Measurements from ENCODE around the gene MC1R.
A peak's percentile ranks its signal among the peaks of the same experiment; 100 is the strongest.
"Not testable (repeated sequence)": the region's sequence is repeated elsewhere in the genome, so short reads cannot be mapped to it uniquely, and the experiment has no call there.

MC1R gene

DNA sequence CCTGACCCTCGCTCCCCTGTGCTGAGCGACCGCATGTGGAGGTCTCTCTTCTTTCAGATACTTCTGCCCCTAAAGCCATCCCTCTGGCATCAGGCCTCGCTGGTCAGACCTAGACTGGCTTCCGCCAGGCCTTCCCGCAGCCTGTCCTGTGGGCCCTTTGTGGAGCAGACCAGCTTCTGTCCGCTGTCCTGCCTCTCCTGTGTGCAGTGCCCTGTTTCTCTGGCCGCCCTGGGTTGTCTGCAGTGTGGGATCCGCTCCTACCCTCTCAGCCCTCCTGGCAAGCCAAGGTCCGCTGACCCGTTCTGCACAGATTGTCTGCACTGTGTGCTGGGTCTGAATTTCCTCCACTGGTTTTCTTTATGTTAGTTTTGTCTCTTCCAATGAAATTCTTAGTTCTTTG is 21.5 kb upstream of the MC1R start:
- DNase-seq: no peak

DNA sequence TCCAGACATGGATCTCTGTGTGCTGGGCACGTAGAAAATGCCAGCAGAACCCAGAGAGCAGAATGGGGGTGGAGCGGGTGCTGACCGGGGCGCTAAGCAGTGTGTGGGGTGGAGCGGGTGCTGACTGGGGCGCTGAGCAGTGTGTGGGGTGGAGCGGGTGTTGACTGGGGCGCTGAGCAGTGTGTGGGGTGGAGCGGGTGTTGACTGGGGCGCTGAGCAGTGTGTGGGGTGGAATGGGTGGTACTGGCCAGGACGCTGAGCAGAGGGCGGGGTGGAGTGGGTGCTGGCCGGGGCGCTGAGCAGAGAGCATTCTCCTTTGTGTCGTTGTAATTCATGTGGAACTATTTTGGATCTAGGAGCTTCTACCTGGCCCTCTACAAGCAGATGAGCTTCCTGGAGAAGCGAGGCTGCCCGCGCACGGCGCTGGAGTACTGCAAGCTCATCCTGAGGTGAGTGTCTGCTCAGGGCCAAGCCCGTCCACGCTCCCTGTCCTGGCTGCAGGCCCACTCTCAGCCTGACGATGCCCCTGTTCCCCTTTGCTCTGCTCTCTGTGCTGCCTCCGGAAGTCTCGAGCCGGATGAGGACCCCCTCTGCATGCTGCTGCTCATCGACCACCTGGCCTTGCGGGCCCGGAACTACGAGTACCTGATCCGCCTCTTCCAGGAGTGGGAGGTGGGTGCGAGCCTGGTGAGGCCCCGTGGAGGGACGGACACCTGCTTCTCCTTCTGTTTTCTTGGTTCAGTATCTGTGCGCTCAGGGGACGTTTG is 20.3 kb upstream of the MC1R start:
- no peak for DNase-seq

DNA sequence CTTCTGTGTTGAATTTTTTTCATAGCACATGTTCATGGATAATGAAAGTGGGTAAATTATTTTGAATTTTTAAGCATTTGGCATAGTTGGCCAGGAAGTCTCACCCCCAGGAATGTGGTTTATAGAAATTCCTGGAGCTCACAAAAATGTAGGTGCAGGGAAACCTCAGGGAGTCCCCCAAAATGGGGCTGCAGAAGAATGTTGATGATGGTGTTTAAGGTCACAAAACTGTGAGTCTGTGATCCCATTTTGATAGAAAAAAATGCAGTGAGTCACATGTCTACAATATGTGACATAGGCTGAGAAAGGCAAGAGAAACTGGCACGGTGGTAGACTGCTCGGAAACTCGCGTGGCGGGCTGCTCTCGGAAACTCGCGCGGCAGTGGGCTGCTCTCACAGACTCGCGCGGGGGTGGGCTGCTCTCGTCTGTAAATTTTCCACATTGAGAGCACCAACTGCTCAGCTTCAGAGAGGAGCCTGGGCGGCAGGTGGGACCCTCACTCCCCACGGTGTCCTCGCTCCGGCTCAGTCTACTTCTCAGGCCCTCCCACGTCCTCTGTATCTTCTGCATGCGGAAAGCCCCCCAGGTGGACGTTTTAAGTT is 18.7 kb upstream of the MC1R start:
- DNase-seq: no peak

DNA sequence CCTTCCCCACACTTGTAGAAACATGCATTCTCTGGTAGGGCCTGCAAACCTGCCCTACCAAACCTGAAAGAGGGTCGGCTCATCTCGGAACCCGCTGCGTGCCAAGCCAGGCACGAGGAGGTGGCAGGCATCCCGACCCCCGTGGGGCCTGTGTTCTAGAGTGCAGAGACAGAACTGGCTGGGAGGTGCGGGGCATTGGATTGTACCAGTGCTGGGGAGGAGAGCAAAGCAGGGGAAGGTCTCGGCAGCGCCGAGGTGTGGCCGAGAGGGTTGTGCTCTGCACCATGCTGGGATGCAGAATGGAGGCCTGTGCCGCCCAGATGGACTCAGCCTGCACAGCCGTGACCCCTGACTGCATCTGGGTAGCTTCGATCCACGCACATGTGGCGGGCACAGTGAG is 17.8 kb upstream of the MC1R start:
- no peak for DNase-seq

DNA sequence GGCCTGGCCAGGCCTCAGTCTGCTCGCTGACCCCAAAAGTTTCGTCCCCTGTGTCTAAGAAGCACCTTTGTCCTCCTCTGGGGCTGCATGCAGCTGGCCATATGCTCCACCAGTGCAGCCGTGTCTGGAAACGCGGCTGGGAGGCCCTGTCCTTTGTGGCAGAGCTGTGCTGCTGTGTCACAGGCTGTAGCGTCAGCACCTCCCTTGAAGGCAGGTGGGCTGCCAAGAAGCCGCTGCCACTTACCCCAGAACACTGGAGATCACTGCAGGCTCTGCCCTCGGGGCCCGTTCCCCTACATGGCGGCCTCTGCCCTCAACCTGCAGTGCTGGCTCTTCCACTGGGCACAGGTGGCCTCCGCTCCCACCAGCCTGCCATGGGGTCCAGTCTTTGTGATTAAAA is 15.7 kb upstream of the MC1R start:
- DNase-seq: no peak

DNA sequence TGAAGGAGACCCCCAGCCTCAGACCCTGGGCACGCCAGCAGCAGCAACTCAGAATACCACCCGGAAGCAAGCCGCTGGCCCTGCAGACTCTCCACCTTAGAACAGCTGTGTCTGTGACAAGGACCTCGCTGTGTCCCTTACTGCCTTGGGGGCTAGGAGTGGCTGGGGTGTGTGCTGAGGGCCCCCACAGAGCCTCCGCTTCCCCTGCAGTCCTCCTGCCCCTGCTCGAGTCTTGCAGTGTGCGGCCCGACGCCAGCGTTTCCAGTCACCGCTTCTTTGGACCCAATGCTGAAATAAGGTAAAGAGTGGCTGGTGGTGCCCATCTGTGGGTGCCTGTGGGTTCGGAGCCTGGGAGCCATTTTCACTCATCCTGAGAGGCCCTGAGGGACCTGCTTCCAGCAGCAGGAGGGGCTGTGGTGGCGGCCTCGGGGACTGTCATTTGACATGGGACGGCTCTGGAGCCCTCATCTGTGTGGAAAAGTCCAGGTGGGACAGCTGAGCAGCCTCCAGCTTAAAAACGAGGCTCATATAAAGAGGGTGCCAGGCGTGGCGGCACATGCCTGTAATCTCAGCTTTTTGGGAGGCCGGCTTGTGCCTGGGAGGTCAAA is 14.7 kb upstream of the MC1R start:
- DNase-seq: no peak

DNA sequence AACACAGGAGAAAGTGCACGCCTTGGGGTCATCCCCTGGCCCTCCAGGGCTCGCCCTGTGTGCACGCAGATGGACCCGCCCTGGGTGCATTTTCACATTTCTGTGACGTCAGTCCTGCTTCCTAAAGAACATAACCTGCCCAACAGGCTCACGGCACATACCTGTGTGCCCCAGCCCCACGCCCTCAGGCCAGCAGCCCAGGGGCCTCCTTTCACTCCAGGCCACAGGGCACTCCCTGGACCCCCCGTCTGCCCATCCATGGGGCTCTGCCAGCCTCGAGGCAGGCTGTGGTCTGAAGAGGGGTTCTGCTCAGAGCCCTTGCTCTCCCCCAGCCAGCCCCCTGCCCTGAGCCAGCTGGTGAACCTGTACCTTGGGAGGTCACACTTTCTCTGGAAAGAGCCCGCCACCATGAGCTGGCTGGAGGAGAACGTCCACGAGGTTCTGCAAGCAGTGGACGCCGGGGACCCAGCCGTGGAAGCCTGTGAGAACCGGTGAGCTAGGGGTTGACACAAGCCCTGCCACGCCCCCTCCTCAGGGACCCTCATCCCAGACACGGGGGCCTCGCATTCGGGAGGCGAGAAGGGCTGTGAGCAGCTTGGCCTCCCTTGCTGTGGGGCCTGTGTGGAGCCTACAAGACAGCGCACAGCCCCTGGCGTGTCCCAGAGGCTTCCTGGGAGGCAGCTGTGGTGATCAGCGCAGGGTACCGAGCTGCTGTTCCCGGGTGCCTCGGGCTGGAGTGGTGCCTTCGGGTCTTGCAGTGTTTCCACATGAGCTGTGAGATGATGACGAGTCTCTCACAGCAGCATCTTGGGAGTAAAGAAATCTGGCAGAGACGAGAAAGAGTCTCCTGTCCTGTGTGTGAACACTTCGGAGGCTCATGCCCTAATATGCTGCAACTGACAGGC is 13.8 kb upstream of the MC1R start:
- DNase-seq: no peak

DNA sequence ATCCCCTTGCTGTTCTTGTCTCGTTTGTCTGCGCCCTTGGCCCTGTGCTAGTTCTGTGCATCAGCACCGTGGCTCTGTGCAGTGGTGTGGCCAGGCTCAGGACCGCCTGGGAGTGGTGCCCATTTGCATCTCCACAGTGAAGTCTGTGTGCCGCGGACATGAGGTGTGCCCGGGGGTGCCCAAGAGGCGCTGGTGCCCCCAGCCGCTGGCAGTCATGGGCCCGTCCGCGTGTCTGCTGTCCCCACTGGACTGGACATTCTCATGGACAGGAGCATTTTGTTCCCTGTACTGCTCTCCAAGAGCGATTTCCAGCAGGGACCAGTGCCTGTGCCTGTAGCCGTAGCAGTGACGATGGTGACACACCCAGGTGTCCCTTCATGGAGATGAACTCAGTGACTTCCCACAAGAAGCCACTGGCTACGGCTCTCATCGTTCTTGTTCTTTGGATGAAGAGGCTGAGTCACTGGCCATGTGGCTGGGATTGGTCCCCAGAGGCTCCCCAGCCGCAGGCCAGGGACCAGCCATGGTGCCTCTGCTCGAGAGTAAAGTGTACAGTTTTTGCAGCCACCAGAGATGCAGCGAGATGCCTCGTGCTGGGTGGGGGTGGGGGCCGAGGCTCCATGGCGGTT is 13.0 kb upstream of the MC1R start:
- DNase-seq: no peak

DNA sequence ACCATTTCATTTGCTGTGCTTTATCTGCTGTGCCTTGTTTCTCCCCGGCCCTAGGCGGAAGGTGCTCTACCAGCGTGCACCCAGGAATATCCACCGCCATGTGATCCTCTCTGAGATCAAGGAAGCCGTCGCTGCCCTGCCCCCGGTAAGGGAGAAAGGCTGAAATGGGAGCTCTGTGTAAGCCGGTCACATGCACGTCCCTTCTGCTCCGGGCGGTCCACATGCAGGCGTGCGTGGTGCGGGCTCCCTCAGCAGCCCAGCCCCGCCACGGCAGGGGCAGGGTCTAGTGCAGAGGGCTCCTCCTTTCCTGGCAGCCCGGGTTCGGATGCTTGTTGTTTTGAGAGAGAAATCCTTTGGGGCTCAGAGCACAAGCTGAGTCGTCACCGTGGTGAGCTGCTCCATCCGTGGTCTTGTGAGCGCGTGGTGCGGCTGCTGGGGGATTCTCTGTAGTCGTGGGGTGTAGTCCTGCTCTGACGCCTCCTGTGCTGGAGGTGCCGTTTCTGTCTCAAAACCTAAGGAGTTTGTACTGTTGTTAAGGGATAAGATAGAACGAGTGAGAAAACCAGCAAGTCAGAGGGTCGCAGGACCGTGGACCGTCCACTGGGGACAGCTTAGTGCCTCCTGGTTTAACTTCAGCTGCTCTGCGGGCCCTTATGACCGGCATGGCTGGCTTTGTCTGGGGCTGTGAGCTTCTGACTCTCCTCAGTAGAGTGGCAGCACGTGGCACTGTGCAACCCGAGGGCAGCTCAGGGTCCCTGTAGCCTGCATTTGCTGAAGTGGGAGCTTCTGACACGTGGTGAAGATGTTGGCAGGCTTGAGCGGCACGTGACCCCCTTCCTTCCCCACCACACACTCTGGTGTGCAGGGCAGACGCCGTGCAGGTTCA is 12.3 kb upstream of the MC1R start:
- no peak for DNase-seq

DNA sequence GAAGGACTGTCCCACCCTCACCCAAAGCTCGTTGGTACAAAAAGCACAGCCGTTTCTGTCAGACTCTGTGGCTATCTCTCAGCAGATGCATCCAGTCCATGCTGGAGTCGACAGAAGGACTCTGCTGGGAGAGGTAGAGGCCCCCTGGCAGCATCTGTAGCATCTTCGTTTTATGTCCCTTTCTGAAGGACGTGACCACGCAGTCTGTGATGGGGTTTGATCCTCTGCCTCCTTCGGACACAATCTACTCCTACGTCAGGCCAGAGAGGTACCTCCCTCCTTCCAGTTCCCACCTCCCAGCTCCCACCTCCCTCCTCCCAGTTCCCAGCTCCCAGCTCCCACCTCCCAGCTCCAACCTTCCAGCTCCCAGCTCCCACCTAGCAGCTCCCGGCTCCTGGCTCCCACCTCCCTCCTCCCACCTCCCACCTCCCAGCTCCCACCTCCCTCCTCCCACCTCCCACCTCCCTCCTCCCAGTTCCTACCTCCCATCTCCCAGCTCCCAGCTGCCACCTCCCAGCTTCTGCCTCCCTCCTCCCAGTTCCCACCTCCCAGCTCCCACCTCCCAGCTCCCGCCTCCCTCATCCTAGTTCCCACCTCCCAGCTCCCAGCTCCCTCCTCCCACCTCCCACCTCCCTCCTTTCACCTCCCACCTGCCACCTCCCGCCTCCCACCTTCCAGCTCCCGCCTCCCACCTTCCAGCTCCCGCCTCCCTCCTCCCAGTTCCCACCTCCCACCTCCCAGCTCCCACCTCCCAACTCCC is 11.4 kb upstream of the MC1R start:
- DNase-seq: no peak

DNA sequence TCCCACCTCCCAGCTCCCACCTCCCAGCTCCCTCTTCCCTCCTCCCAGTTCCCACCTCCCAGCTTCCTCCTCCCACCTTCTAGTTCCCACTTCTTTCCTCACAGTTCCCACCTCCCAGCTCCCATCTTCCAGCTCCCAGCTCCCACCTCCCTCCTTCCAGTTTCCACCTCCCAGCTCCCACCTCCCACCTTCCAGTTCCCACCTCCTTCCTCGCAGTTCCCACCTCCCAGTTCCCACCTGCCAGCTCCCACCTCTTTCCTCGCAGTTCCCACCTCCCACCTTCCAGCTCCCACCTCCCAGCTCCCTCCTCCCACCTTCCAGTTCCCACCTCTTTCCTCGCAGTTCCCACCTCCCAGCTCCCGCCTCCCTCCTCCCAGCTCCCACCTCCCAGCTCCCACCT is 10.4 kb upstream of the MC1R start:
- no peak for DNase-seq

DNA sequence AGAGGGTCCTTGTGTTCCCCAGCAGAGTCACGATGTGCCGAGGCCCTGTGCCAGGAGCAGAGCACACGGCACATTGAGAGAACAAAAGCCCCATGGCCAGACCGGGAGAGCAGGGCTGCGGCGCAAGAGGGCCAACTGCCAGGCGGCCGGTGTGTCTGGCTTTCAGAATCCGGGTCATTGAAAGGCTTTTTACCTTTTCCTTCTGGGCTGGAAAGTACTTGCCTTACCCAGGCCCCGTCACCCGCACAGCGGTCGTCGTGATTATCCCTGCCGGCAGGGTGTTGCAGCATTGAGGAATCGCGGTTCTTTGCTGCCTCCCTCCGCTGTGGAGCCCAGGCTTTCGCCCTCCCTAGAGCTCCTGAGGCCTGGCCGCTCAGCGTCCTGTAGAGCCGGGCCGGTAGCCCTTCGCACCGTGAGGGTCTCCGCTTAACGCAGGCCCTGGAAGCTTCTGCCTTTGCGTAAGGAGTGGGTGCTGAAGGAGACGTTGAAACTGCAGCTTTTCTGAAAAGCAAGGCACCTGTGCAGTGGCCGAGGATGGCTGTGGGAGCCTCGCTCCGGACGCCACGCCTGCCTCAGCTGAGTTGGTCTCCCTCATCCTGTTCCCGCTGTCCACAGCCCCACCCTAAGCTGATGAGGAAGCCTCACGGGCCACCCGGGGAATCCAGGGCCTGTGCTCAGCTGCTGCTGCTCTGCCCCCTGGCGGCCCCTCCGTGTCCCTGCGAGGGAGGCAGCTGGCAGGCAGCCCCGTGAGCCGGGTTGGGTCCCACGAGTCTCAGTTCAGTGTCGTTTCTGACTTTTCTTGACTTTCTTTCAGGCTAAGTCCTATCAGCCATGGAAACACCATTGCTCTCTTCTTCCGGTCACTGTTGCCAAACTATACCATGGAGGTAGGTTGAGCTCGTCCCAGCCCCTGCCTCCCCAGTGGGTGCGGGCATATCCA is 8.6 kb upstream of the MC1R start:
- DNase-seq: peak; percentile 73

DNA sequence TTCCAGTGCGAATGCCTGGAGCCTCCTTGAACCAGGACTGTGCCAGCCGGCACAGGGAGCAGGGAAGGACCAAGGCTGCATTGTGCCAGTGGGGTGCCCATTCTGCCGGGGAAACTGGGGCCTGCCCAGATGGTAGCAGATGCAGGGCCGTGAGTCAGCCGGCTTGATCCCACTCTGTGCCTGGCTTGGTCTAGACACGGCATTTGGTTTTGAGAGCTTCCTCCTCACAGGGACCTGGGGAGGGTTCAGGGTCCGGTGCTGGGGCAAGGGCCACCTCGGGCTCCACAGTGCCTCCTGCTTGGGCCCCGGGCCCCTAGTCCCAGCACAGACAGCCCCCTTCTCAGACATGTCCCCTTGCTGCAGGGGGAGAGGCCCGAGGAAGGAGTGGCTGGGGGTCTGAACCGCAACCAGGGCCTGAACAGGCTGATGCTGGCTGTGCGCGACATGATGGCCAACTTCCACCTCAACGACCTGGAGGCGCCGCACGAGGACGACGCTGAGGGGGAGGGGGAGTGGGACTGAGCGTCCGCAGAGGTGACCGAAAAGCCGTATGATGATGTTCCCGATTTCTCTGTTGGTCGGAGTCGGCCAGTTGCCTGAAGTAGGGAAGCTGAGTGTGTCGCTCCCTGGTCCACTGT is 7.8 kb upstream of the MC1R start:
- no peak for DNase-seq

DNA sequence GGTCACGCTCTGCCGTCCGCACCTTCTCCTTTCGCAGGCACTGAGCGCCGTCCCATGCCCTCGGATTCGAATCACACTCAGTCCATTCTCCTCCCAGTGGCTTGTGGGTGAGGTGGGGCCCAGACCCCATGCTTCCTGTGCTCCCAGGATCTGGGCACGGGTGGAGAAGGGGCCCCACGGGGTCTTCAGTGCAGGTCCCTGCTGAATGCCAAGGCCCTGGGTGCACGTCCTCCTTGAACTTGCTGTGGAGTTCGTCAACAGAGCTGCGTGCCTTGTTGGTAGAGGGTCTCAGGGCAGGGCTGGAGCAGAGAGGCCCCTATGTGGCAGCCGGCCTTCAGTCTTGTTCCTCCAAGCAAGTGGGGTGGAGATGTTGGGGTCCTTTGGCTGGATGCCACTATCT is 7.3 kb upstream of the MC1R start:
- no peak for DNase-seq

DNA sequence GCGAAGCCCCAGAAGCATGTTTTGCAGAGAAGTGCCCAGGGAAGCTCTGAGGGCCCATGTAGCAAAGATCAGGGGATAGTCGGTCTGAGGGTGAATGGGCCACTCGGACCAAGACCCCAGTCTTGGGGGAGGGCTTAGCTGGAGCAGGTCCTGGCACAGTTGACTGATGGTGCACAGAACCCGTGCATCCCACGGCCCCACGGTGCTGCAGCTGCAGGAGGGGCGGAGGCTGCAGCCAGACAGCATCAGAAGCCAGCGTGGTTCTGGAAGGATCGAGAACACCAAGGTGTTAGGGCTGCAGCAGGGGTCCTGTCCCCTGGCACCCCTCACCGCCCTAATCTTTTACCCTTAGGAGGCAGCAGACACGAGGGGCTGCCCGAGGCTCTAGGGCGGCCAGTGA is 6.5 kb upstream of the MC1R start:
- no peak for DNase-seq

DNA sequence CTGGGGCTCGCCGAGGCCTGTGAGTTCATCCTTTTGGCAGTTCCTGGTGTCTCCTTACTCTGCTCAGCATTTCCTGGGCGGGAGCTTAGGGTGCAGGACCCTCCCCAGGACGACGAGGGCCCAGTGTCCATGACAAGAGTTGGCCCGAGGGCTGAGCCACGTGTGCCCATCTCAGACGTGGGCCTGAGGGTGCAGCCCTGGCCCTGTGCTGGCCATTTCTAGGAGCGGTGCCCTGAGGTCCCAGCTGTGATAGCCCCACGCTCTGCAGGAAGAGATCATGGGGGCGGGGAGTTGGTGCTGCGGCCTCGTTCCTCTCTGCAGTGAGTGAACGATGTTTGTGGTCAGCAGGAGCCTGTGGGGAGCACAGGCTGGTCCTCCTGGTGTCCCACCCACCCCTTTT is 6.0 kb upstream of the MC1R start:
- no peak for DNase-seq

DNA sequence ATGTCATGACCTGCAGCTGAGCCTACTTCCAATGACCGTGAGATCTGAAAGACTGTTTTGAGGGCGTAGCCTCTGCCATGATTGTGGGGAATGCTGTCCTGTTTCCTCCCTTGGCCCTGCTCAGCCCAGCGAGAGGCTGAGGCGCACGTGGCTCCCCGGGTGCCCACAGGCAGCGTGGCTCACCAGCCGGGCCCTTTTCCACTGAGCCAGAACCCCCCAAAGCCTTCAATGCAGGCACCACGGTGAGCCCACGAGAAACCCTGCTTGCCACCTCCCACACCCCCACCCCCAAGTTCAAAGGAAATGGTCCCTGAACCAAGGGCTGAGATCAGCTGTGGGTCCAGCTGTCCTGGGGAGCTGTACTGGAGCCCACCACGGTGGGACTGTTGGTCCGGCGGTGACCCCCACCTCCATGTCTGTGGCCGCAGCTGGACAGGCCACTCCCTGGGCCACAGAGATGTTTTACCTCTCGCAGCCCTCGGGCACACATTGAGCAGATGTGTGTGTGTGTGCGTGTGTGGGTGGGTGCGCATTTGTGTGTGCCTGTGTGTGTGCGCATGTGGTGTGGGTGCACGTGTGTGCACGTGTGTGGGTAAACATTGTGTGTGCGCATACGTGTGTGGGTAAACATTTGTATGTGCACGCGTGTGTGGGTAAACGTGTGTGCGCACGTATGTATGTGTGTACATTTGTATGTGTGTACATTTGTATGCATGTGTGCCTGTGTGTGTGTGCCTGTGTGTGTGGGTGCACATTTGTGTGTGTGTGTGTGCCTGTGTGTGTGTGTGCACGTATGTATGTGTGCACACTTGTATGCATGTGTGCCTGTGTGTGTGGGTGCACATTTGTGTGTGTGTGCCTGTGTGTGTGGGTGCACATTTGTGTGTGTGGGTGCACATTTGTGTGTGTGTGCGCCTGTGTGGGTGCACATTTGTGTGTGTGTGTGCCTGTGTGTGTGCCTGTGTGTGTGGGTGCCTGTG is 5.0 kb upstream of the MC1R start:
- DNase-seq: no peak

DNA sequence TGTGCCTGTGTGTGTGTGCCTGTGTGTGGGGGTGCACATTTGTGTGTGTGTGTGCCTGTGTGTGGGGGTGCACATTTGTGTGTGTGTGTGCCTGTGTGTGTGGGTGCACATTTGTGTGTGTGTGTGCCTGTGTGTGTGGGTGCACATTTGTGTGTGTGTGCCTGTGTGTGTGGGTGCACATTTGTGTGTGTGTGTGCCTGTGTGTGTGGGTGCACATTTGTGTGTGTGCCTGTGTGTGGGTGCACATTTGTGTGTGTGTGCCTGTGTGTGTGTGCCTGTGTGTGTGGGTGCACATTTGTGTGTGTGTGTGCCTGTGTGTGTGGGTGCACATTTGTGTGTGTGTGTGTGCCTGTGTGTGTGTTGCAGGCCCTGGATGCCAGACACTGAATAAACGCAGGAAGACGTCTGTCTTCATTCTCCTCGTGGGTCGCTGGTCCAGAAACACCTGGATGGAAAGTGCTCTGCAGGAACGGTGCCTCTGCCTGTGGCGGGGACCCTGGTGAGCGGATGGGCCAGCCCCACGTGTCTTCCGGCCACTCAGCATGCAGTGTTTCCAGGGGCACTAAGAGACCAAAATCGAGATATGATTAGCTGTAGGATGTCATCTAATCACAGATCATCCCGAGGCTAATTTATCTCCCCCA is 3.9 kb upstream of the MC1R start:
- not testable (repeated sequence) for DNase-seq
